GM19452 (cell line): ENCODE results near the gene C1QTNF6.

Source experiments
- ATAC-seq: cut with Tn5 transposase; IDR thresholded peaks from one replicate; pipeline ENCODE4 v1.9.1; 2021; ENCODE audit not compliant: unreplicated experiment

Gene C1QTNF6

DNA sequence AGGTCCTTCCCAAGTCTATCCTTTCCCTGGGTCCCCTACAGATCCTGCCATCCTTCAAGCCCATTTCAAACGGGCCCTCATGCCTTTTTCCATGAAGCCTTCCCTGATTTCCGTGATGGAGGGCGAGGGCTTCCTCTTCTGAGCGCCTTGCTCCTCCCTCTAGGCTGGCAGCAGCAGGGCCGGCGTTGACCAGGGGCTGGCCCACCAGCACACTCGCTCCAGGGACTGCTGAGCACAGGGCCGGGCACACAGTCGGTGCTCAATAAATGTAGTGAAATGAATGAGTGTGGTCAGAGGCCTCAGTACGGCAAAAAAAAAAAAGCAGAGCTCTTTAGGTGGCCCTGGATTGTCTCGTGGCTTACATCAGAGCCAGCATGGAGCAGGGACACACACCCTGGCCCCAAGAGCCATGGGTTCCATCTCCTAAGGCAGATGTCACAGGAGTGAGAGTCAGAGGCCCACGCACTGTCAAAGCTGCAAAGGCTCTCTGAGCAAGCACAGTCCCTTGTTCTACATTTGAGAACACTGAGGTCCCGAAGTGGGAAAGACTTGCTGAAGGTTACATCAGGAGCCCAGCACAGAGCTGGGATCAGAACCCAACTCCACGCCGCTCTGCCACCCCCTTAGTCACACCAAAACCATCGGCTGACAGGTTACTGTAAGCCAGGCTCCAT, 41.4 kb downstream of the C1QTNF6 start:
- no peak for ATAC-seq

- ATAC-seq, result no peak
Measured at GRCh38 chr22:37146051-37146385, 42.0 kb downstream of the C1QTNF6 start.

GRCh38 chr22:37145180-37146050, 42.6 kb downstream of the C1QTNF6 start:
- no peak for ATAC-seq

DNA sequence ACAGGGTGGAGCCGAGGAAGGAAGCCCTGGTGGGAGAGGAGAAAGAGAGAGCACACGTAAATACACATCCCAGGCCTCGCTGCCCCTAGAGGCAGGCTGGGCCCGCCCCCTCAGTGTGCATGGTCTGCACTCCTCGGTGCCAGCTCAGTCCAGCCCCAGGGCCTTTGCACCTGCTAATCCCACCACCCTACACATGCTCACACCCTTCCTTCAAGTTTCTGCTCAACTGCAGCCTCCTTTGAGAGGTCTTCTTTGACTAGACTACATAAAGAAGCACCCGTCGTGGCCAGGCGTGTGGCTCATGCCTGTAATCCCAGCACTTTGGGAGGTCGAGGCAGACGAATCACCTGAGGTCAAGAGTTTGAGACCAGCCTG, 43.9 kb downstream of the C1QTNF6 start:
- no peak for ATAC-seq

- ATAC-seq, result no peak
Measured at GRCh38 chr22:37141971-37142370, 46.1 kb downstream of the C1QTNF6 start.

DNA sequence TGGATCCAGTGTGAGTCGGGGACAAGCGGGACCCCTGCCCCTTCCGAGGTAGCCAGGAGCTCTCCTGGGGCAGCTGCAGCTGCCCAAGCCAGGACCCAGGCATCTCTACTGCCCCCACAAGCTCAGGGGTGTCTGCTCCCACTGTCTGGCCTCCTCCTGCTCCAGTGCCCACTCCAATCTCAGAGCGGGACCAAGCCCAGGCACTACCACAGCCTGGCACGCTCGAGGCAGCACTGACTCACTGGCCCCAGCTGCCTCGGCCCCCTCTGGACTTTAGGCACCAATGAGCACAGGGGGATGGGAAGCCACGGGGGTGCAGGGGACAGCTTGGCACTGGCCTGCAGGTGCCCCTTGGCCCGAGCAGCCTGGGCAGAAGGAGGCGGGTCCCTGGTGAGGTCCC, 46.6 kb downstream of the C1QTNF6 start:
- ATAC-seq, result no peak

GRCh38 chr22:37140686-37141323, 47.2 kb downstream of the C1QTNF6 start:
- ATAC-seq, result no peak

DNA sequence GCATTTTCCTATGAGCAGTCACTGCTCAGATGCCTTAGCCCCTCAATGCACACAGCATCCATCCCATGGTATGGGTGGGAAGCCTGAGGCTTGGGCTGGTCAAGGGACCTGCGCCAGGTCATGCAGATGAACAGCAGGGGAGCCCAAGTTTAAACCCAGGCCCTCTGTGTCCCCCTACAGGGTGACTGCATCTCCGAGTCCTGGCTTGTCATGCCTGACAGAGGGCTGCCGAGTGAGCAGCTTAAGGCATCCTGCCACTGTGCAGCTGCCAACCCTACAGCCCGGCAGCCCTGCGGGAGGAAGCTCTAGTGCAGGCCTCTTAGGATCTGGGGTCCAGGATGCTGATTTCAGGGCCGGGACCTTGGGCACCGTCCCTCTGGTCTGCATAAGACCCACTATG, 48.3 kb downstream of the C1QTNF6 start:
- no peak for ATAC-seq

GRCh38 chr22:37138849-37139561, 49.0 kb downstream of the C1QTNF6 start:
- ATAC-seq, result no peak

- ATAC-seq, result no peak
Measured at GRCh38 chr22:37137903-37138665, 50.0 kb downstream of the C1QTNF6 start.

DNA sequence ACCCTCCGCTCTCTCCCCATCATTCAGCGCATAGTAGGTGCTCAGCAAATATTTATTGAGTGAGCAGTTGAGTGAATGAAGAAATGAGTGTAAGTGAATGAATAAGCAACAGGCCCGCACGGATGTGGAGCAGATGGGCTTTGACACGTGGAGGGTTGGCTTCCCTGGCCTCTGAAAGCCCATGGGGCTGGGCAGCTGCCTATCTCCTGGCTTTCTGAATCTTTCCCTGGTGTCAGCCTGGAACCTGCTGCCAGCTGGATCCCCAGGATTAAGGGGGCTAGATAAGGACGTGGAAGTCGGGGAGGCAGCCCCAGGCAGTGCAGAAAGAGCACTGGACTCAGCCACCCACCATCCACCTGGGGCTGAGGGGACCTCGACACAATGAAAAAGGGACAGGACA, 50.9 kb downstream of the C1QTNF6 start:
- ATAC-seq, result no peak

- ATAC-seq, result no peak
Measured at GRCh38 chr22:37135023-37135422, 53.0 kb downstream of the C1QTNF6 start.

GRCh38 chr22:37133304-37134018, 54.6 kb downstream of the C1QTNF6 start:
- no peak for ATAC-seq

DNA sequence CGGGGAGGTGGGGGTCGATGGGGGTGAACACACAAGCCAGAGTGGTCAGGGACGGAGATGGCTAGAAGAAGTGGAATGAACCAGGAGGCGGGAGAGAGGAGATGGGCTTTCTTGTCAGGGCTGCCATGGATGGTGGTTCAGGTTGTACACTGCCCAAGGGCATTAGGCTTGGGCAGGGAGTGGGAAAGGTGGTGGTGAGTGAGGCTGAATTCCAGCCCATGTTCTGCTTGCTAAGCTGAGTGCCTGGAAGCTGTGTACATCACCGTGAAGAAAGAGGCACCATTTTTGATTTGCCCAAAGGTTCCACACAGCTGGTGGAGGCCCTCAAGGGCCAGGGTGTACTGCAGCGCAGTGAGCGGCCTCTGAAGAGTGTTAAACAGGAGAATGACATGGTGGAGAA, 55.3 kb downstream of the C1QTNF6 start:
- no peak for ATAC-seq
